GM10248 (cell line): ENCODE results near the gene SNCB.
"Not testable (repeated sequence)": the region's sequence is repeated elsewhere in the genome, so short reads cannot be mapped to it uniquely, and the experiment has no call there.

ENCODE experiments used
- CTCF ChIA-PET: fragments of 300-600 bp; sonication (Branson Sonifier 250); formaldehyde crosslinking; extraction: SDS; loops from one replicate; lab custom pipeline; 2021; ENCODE audit warnings: antibody characterized with exemption; lab: Yijun Ruan, JAX
- POLR2A ChIA-PET: fragments of 350-650 bp; sonication (Branson Sonifier 250); formaldehyde crosslinking; extraction: SDS; loops from one replicate; lab custom pipeline; 2020; ENCODE audit warnings: antibody characterized with exemption; lab: Yijun Ruan, JAX
- DNase-seq: peaks from one replicate; pipeline ENCODE4 v3.0.0; 2012; ENCODE audit errors: extremely low spot score
- CTCF ChIP-seq: IDR thresholded peaks from 2 replicates; pipeline ENCODE4 v1.5.1; 2012; ENCODE audit warnings: mild to moderate bottlenecking, low read depth; ENCODE audit errors: extremely low read depth, missing control alignments, control extremely low read depth

SNCB gene

GRCh38 chr5:176596069-176596644, 34.2 kb downstream of the SNCB start:
- DNase-seq = no peak
- no peak for TF ChIP-seq CTCF
- ChIA-PET CTCF (interaction anchor here (0.8 to 1.5 kb wide), 6 partner anchors 11 to 34 kb away, joined by 3 to 6 read pairs (median 4); partner anchors contain the start of genes EIF4E1B and SNCB), POLR2A (no interaction called here)

GRCh38 chr5:176595386-176595943, 34.9 kb downstream of the SNCB start:
- CTCF ChIA-PET = interaction anchor here (0.8 to 1.5 kb wide), 6 partner anchors 11 to 35 kb away, joined by 3 to 6 read pairs (median 4); partner anchors contain the start of genes EIF4E1B and SNCB
- no peak for DNase-seq
- TF ChIP-seq CTCF = no peak
- POLR2A ChIA-PET = no interaction called here

- no peak for DNase-seq
- ChIA-PET CTCF (interaction anchor here (1.2 to 1.5 kb wide), 3 partner anchors 13 to 25 kb away, joined by 3 to 6 read pairs (median 3); no protein-coding TSS in a partner anchor), POLR2A (no interaction called here)
- no peak for TF ChIP-seq CTCF
Observed at GRCh38 chr5:176594554-176594953, 35.8 kb downstream of the SNCB start.

GRCh38 chr5:176593273-176593869, 37.0 kb downstream of the SNCB start:
- no peak for TF ChIP-seq CTCF
- no peak for DNase-seq
- CTCF ChIA-PET = no interaction called here
- POLR2A ChIA-PET = no interaction called here

GRCh38 chr5:176592573-176592972, 37.8 kb downstream of the SNCB start:
- no peak for DNase-seq
- no peak for TF ChIP-seq CTCF
- ChIA-PET POLR2A (no interaction called here), CTCF (interaction anchor here (0.9 kb wide), 1 partner anchor 19 kb away, joined by 3 read pairs; no protein-coding TSS in a partner anchor)

GRCh38 chr5:176591667-176592066, 38.7 kb downstream of the SNCB start:
- DNase-seq, POLR2A ChIA-PET, CTCF ChIA-PET: not testable (repeated sequence)

- no peak for TF ChIP-seq CTCF
- ChIA-PET CTCF (no interaction called here), POLR2A (no interaction called here)
- DNase-seq = no peak
Observed at GRCh38 chr5:176590035-176590717, 40.2 kb downstream of the SNCB start.
